ENCODE results near the gene GALNT7. TPM values are rescaled to one million over a fixed set of nuclear protein-coding genes. Genes with fewer than 3 reads are reported as not detected.

GALNT7 gene
- total RNA-seq, 1 donor from 2014 or later = 16.9 TPM

DNA sequence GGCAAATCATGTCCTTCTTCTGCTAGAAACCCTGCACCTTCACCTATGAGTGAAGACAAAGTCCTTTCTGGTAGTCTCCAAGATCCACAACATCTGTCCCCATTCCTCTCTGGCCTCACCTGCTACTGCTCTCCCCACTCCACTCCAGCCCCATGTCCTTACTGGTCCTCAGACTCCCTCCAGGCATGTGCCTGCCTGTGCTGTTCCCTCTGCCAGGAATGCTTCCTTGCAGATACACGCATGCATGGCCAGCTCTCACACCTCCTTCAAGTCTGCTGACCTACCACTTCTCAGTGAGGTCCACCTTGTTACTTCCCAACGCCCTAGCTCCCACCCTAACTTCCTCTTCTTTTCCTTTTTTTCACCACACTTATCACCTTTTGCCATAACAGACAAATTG, 147.4 kb downstream of the GALNT7 start:
- ATAC-seq (ENCODE audit: low read depth) = no peak
- no peak for DNase-seq
- TF ChIP-seq, protein P1, sequence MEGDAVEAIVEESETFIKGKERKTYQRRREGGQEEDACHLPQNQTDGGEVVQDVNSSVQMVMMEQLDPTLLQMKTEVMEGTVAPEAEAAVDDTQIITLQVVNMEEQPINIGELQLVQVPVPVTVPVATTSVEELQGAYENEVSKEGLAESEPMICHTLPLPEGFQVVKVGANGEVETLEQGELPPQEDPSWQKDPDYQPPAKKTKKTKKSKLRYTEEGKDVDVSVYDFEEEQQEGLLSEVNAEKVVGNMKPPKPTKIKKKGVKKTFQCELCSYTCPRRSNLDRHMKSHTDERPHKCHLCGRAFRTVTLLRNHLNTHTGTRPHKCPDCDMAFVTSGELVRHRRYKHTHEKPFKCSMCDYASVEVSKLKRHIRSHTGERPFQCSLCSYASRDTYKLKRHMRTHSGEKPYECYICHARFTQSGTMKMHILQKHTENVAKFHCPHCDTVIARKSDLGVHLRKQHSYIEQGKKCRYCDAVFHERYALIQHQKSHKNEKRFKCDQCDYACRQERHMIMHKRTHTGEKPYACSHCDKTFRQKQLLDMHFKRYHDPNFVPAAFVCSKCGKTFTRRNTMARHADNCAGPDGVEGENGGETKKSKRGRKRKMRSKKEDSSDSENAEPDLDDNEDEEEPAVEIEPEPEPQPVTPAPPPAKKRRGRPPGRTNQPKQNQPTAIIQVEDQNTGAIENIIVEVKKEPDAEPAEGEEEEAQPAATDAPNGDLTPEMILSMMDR (IDR thresholded peaks at IDR 0.05) = no peak
- peaks cover 21% of the 10 kb centered on the region for H3K36me3 Mint-ChIP-seq (ENCODE audit: low read depth)
- no peaks in the 10 kb centered on the region for H3K4me1 Mint-ChIP-seq
- intact Hi-C loops (cut with micrococcal nuclease) = loop anchor here (5.0 kb wide), 1 partner anchor 304 kb away; no protein-coding TSS in a partner anchor
- POLR2A ChIA-PET = no interaction called here
- H3K27ac Mint-ChIP-seq = no peak overlapping the region
- H3K27me3 Mint-ChIP-seq = no peaks in the 10 kb centered on the region
- CTCF ChIA-PET = interaction anchor here (1.1 to 7.4 kb wide), 2 partner anchors 54 to 101 kb away, joined by 3 to 139 read pairs; no protein-coding TSS in a partner anchor
- no peaks in the 10 kb centered on the region for H3K9me3 Mint-ChIP-seq
- H3K4me3 Mint-ChIP-seq = no peak overlapping the region

DNA sequence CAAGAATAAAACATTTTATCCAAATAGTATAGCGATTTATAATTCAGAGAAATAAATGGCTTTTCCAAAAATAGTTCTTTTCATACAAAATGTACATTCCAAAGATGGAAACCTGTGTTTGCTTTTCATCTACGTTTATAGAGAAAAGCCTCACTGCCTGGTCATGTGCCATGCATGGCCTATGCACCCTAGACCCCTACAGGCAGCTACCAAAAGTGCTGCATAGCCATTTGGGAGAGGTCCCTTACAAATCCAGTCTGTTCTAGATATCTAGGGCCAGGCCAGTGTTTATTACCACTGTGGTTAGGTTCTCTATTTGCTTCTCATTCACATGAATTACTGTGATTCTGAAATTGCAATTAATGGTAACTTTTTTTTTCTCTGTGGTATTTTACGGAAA, 148.4 kb downstream of the GALNT7 start:
- DNase-seq (no peak), ATAC-seq (ENCODE audit: low read depth) (peak; percentile 57)
- CTCF ChIA-PET = interaction anchor here (1.1 to 7.4 kb wide), 2 partner anchors 53 to 100 kb away, joined by 3 to 139 read pairs; no protein-coding TSS in a partner anchor
- H3K4me1 Mint-ChIP-seq = no peaks in the 10 kb centered on the region
- H3K27ac Mint-ChIP-seq = no peak overlapping the region
- no peaks in the 10 kb centered on the region for H3K27me3 Mint-ChIP-seq
- TF ChIP-seq, protein P1 (IDR thresholded peaks at IDR 0.05) = no peak
- POLR2A ChIA-PET = no interaction called here
- H3K9me3 Mint-ChIP-seq = no peaks in the 10 kb centered on the region
- intact Hi-C loops (cut with micrococcal nuclease) = loop anchor here (5.0 kb wide), 1 partner anchor 305 kb away; no protein-coding TSS in a partner anchor
- H3K36me3 Mint-ChIP-seq (ENCODE audit: low read depth) = peaks cover 24% of the 10 kb centered on the region
- no peak overlapping the region for H3K4me3 Mint-ChIP-seq

DNA sequence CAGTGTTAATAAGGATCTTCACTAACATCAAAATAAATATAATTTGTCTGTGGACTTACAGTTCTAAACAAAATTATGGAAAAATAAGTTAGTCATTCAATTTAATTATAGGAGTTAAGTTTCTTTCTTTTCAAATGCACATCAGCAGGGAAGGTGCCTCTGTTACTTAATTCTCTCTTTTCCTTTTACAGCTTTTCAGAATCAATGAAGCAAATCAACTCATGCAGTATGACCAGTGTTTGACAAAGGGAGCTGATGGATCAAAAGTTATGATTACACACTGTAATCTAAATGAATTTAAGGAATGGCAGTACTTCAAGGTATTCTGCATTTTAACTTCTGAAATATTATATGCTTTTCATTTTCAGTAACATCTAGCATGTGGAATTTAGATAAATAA, 149.6 kb downstream of the GALNT7 start:
- Mint-ChIP-seq H3K9me3 (no peaks in the 10 kb centered on the region), H3K4me3 (no peak overlapping the region), H3K27ac (no peak overlapping the region), H3K4me1 (no peaks in the 10 kb centered on the region), H3K27me3 (no peaks in the 10 kb centered on the region), H3K36me3 (ENCODE audit: low read depth) (peaks cover 28% of the 10 kb centered on the region)
- ChIA-PET CTCF (interaction anchor here (0.6 to 7.4 kb wide), 6 partner anchors 15 to 305 kb away, joined by 3 to 139 read pairs (median 4); partner anchors contain the start of gene SAP30), POLR2A (interaction anchor here (2.7 kb wide), 1 partner anchor 16 kb away, joined by 19 read pairs; the partner anchor contains the start of gene HMGB2)
- TF ChIP-seq, protein P1 (IDR thresholded peaks at IDR 0.05) = no peak
- DNase-seq = no peak
- no peak for ATAC-seq (ENCODE audit: low read depth)
- intact Hi-C loops (cut with micrococcal nuclease) = loop anchor here (2.0 to 5.0 kb wide), 3 partner anchors 306 to 1001 kb away; no protein-coding TSS in a partner anchor

DNA sequence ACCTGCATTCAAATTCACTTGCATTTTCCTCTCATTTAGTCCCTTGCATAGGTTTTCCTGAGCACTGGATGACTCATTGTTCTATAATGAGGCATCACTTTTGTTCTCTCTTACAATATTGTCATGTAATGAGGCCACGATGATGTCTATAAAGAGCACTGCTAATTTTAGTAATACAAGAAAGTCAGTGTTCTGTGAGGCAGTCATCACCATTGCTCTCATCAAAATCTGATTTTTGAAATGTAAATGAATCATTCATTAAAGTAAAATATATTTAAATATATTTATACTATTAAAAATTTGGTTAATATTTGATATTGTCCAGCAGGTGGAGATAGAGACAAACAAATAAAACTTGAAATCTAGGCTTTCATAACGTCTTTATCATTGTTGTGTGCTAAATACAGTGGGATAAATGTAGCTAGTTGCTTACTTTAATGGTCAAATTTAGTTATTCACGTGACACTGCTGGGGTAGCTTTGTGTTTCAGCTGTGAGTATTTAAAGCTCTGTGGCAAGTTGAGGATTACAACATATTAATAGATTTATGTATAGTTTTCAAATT, 150.1 kb downstream of the GALNT7 start:
- ATAC-seq (ENCODE audit: low read depth) = no peak
- H3K4me1 Mint-ChIP-seq = no peaks in the 10 kb centered on the region
- no peaks in the 10 kb centered on the region for H3K27me3 Mint-ChIP-seq
- H3K36me3 Mint-ChIP-seq (ENCODE audit: low read depth) = peaks cover 28% of the 10 kb centered on the region
- POLR2A ChIA-PET = interaction anchor here (2.7 kb wide), 1 partner anchor 15 kb away, joined by 19 read pairs; the partner anchor contains the start of gene HMGB2
- no peak overlapping the region for H3K27ac Mint-ChIP-seq
- CTCF ChIA-PET = interaction anchor here (0.7 to 7.4 kb wide), 12 partner anchors 9 to 295 kb away, joined by 3 to 139 read pairs (median 4); partner anchors contain the start of genes HMGB2 and SAP30
- DNase-seq = no peak
- H3K4me3 Mint-ChIP-seq = no peak overlapping the region
- intact Hi-C loops (cut with micrococcal nuclease) = loop anchor here (1.0 to 5.0 kb wide), 5 partner anchors 99 to 1000 kb away; no protein-coding TSS in a partner anchor
- TF ChIP-seq, protein P1 (IDR thresholded peaks at IDR 0.05) = peak; percentile 48
- no peaks in the 10 kb centered on the region for H3K9me3 Mint-ChIP-seq

DNA sequence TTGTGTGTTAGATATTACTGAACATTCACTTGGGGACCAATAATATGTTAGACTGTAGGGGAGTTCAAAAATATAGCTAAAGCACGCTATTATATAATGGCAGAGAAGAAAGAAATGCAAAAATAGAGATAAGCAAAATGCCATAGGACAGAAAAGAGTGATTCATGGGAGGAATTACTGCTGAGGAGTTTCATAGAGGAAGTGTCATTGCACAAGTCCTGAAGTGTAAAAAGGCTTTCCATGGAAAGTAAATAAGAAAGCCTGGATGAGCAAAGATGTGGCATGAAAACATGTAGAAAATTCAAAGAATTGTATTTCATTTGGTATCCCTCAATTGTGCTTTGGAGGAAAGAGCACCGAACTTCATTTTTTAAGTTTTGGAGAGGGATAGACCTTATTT, 151.1 kb downstream of the GALNT7 start:
- Mint-ChIP-seq H3K27ac (no peak overlapping the region), H3K4me3 (no peak overlapping the region), H3K36me3 (ENCODE audit: low read depth) (peaks cover 30% of the 10 kb centered on the region), H3K4me1 (no peaks in the 10 kb centered on the region), H3K9me3 (no peaks in the 10 kb centered on the region), H3K27me3 (no peaks in the 10 kb centered on the region)
- DNase-seq (no peak), ATAC-seq (ENCODE audit: low read depth) (no peak)
- intact Hi-C loops (cut with micrococcal nuclease) = loop anchor here (1.0 to 5.0 kb wide), 5 partner anchors 98 to 999 kb away; no protein-coding TSS in a partner anchor
- TF ChIP-seq, protein P1 (IDR thresholded peaks at IDR 0.05) = no peak
- ChIA-PET POLR2A (interaction anchor here (2.7 kb wide), 1 partner anchor 14 kb away, joined by 19 read pairs; the partner anchor contains the start of gene HMGB2), CTCF (interaction anchor here (0.9 to 7.4 kb wide), 11 partner anchors 12 to 296 kb away, joined by 3 to 139 read pairs (median 4); partner anchors contain the start of genes HMGB2 and SAP30)
